DMS79 (cell line): ENCODE measurements around the gene RNF145.

Source experiments
- DNase-seq: peaks from one replicate; lab custom pipeline; 2025; lab: John Stamatoyannopoulos, UW

The RNF145 gene

DNA sequence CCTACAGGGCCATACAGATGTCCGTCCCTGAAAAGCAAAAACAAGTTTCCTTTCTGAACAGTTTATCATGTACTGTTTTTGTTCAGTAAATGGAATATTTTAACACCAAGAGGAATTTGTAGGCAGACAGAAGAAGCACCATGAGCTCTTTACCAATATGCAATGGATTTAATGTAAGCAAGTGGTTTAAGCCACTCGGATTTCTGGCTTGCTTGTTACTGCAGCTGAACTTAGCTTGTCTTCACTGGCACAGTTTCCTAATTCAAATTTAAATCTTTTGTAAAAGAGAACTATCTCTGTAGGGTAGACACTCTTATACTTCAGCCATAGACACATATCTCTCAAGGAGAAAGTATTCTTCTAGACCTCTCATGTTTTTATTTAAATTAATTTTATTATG lies 96.9 kb downstream of the RNF145 start:
- DNase-seq, result no peak
